Prostate gland (tissue), 2 donors: ENCODE measurements around the gene LRCH1.
A peak's percentile ranks its signal among the peaks of the same experiment; 100 is the strongest.

Experiments
- POLR2A ChIP-seq: fragments of 450-650 bp; IDR thresholded peaks from one replicate; pipeline ENCODE4 v1.6.1; 2016; ENCODE audit warnings: antibody characterized with exemption, mild to moderate bottlenecking
- TF ChIP-seq, protein P1 (sequence below), 4 experiments: fragments of 200-600 bp in 2 of 4; fragments of 450-650 bp in 2 of 4; sonication (generic) in 2 of 4; IDR thresholded peaks; 1 replicate in 3 of 4; 2 replicates in 1 of 4; pipeline ENCODE4 v1.5.1; 2016 to 2019; ENCODE audit warnings: antibody characterized with exemption in 4 of 4, mild to moderate bottlenecking in 2 of 4, moderate library complexity in 2 of 4

- TF ChIP-seq, protein P1, sequence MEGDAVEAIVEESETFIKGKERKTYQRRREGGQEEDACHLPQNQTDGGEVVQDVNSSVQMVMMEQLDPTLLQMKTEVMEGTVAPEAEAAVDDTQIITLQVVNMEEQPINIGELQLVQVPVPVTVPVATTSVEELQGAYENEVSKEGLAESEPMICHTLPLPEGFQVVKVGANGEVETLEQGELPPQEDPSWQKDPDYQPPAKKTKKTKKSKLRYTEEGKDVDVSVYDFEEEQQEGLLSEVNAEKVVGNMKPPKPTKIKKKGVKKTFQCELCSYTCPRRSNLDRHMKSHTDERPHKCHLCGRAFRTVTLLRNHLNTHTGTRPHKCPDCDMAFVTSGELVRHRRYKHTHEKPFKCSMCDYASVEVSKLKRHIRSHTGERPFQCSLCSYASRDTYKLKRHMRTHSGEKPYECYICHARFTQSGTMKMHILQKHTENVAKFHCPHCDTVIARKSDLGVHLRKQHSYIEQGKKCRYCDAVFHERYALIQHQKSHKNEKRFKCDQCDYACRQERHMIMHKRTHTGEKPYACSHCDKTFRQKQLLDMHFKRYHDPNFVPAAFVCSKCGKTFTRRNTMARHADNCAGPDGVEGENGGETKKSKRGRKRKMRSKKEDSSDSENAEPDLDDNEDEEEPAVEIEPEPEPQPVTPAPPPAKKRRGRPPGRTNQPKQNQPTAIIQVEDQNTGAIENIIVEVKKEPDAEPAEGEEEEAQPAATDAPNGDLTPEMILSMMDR (IDR thresholded peaks at IDR 0.05): peak in 2 of 4 experiments; percentile 33 to 36
- TF ChIP-seq POLR2A: peak; percentile 35
These were observed 1.2 kb downstream of the LRCH1 start for GRCh38 chr13:46553886-46554858.
